Measurements from ENCODE around the gene STN1. TPM values are rescaled to one million over a fixed set of nuclear protein-coding genes. Genes with fewer than 3 reads are reported as not detected.

Gene STN1
- total RNA-seq, 1 donor from 2014 or later, result 17.3 TPM

DNA sequence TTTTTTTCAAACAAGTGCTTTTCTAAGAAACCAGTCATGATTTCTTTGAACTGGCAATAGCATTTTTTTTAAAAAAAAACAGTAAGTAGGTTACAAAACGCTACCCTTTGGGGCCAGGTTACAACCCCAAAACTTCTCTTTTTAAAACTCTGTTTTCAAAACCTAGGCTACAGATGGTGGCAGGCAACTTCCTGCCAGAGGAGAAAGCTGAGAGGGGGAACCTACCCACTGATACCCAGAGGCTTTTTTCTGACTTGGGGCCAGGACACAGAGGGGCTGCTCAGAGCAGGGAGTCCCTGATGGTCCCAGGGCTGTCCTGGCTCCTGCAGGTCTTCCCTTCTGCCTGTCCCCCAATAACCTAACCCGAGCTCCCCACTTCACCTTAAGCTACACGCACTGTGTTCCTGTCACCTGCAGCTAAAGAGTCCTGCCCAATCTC, 6.9 kb downstream of the STN1 start:
- no peak overlapping the region for H2AFZ ChIP-seq (ENCODE audit: low read depth, low read length)
- no peaks in the 10 kb centered on the region for H3K36me3 ChIP-seq (ENCODE audit: insufficient read depth, low read length)
- DNase-seq (ENCODE audit: low read depth) (no peak), FAIRE-seq (no peak)
- H3K79me2 ChIP-seq (ENCODE audit: insufficient read depth, low read length), result peaks cover 22% of the 10 kb centered on the region
- H4K20me1 ChIP-seq (ENCODE audit: insufficient read depth, low read length), result no peaks in the 10 kb centered on the region
- no peak for TF ChIP-seq EZH2 (IDR thresholded peaks at IDR 0.05; ENCODE audit: insufficient read depth, low read length)
- TF ChIP-seq, protein P1, sequence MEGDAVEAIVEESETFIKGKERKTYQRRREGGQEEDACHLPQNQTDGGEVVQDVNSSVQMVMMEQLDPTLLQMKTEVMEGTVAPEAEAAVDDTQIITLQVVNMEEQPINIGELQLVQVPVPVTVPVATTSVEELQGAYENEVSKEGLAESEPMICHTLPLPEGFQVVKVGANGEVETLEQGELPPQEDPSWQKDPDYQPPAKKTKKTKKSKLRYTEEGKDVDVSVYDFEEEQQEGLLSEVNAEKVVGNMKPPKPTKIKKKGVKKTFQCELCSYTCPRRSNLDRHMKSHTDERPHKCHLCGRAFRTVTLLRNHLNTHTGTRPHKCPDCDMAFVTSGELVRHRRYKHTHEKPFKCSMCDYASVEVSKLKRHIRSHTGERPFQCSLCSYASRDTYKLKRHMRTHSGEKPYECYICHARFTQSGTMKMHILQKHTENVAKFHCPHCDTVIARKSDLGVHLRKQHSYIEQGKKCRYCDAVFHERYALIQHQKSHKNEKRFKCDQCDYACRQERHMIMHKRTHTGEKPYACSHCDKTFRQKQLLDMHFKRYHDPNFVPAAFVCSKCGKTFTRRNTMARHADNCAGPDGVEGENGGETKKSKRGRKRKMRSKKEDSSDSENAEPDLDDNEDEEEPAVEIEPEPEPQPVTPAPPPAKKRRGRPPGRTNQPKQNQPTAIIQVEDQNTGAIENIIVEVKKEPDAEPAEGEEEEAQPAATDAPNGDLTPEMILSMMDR (IDR thresholded peaks at IDR 0.05; ENCODE audit: insufficient read depth, low read depth, low read length), result no peak
- H3K9ac ChIP-seq (ENCODE audit: low read length), result no peak overlapping the region
- no peak overlapping the region for H3K4me2 ChIP-seq (ENCODE audit: low read length)
- no peaks in the 10 kb centered on the region for H3K27me3 ChIP-seq (ENCODE audit: insufficient read depth, low read length)
- Mint-ChIP-seq H3K27me3 (ENCODE audit: low read depth, unreplicated experiment) (no peaks in the 10 kb centered on the region), H3K4me1 (ENCODE audit: low read depth, unreplicated experiment) (peaks cover 21% of the 10 kb centered on the region), H3K27ac (ENCODE audit: unreplicated experiment) (no peak overlapping the region), H3K36me3 (ENCODE audit: low read depth, unreplicated experiment) (no peaks in the 10 kb centered on the region), H3K4me3 (ENCODE audit: unreplicated experiment) (no peak overlapping the region), H3K9me3 (ENCODE audit: unreplicated experiment) (peaks cover 3% of the 10 kb centered on the region)
- peaks cover 16% of the 10 kb centered on the region for H3K4me1 ChIP-seq (ENCODE audit: insufficient read depth, low read length)
- no peaks in the 10 kb centered on the region for H3K9me3 ChIP-seq (ENCODE audit: insufficient read depth, low read depth, low read length)
- no peak overlapping the region for H3K4me3 ChIP-seq (ENCODE audit: insufficient read depth, low read depth, low read length)
- no peak overlapping the region for H3K27ac ChIP-seq (ENCODE audit: low read depth, low read length)

DNA sequence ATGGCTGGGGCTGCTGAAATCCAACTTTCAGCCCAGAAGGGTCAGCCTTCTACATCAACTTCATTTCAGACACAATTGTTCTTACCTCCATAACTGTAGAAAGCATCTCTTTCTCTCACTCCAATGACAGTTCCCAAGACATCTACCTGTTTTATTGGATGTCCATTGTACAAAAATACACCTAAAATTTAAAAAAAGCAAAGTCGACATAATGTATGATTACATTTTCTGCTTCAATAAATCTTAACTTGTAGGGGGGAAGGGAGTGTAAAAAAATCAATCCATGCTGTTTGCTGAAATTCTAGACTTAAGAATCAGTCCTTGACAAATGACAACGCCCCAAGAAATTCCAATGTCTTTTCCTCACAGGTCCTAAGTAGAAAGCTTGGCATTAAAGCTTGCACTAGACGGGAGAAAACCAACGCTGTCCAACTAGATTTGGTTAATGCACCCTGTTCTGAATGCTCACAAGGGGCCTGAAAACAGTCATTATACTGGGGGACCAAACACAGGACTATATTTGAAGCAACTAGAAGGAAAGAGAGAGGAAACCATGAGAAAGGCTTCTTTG, 7.5 kb downstream of the STN1 start:
- Histone ChIP-seq H3K36me3 (ENCODE audit: insufficient read depth, low read length) (no peaks in the 10 kb centered on the region), H3K4me1 (ENCODE audit: insufficient read depth, low read length) (peaks cover 13% of the 10 kb centered on the region), H2AFZ (ENCODE audit: low read depth, low read length) (no peak overlapping the region), H3K4me2 (ENCODE audit: low read length) (no peak overlapping the region), H3K9ac (ENCODE audit: low read length) (no peak overlapping the region), H3K4me3 (ENCODE audit: insufficient read depth, low read depth, low read length) (no peak overlapping the region), H3K27ac (ENCODE audit: low read depth, low read length) (no peak overlapping the region), H3K9me3 (ENCODE audit: insufficient read depth, low read depth, low read length) (no peaks in the 10 kb centered on the region), H3K79me2 (ENCODE audit: insufficient read depth, low read length) (peaks cover 17% of the 10 kb centered on the region), H4K20me1 (ENCODE audit: insufficient read depth, low read length) (no peaks in the 10 kb centered on the region), H3K27me3 (ENCODE audit: insufficient read depth, low read length) (no peaks in the 10 kb centered on the region)
- H3K27ac Mint-ChIP-seq (ENCODE audit: unreplicated experiment), result no peak overlapping the region
- H3K36me3 Mint-ChIP-seq (ENCODE audit: low read depth, unreplicated experiment), result no peaks in the 10 kb centered on the region
- FAIRE-seq (no peak), DNase-seq (ENCODE audit: low read depth) (peak; percentile 31)
- no peak overlapping the region for H3K4me3 Mint-ChIP-seq (ENCODE audit: unreplicated experiment)
- TF ChIP-seq, protein P1 (IDR thresholded peaks at IDR 0.05; ENCODE audit: insufficient read depth, low read depth, low read length), result no peak
- TF ChIP-seq EZH2 (IDR thresholded peaks at IDR 0.05; ENCODE audit: insufficient read depth, low read length), result no peak
- H3K27me3 Mint-ChIP-seq (ENCODE audit: low read depth, unreplicated experiment), result no peaks in the 10 kb centered on the region
- H3K4me1 Mint-ChIP-seq (ENCODE audit: low read depth, unreplicated experiment), result peaks cover 17% of the 10 kb centered on the region
- peaks cover 3% of the 10 kb centered on the region for H3K9me3 Mint-ChIP-seq (ENCODE audit: unreplicated experiment)

- Mint-ChIP-seq H3K36me3 (ENCODE audit: low read depth, unreplicated experiment) (peaks cover 2% of the 10 kb centered on the region), H3K27me3 (ENCODE audit: low read depth, unreplicated experiment) (no peaks in the 10 kb centered on the region), H3K27ac (ENCODE audit: unreplicated experiment) (no peak overlapping the region), H3K4me1 (ENCODE audit: low read depth, unreplicated experiment) (peaks cover 13% of the 10 kb centered on the region), H3K4me3 (ENCODE audit: unreplicated experiment) (no peak overlapping the region), H3K9me3 (ENCODE audit: unreplicated experiment) (no peaks in the 10 kb centered on the region)
- H3K79me2 ChIP-seq (ENCODE audit: insufficient read depth, low read length), result no peaks in the 10 kb centered on the region
- H3K27ac ChIP-seq (ENCODE audit: low read depth, low read length), result no peak overlapping the region
- H3K9ac ChIP-seq (ENCODE audit: low read length), result no peak overlapping the region
- H3K27me3 ChIP-seq (ENCODE audit: insufficient read depth, low read length), result no peaks in the 10 kb centered on the region
- H2AFZ ChIP-seq (ENCODE audit: low read depth, low read length), result no peak overlapping the region
- DNase-seq (ENCODE audit: low read depth), result no peak
- H4K20me1 ChIP-seq (ENCODE audit: insufficient read depth, low read length), result no peaks in the 10 kb centered on the region
- H3K4me1 ChIP-seq (ENCODE audit: insufficient read depth, low read length), result peaks cover 13% of the 10 kb centered on the region
- peaks cover 3% of the 10 kb centered on the region for H3K36me3 ChIP-seq (ENCODE audit: insufficient read depth, low read length)
- no peaks in the 10 kb centered on the region for H3K9me3 ChIP-seq (ENCODE audit: insufficient read depth, low read depth, low read length)
- no peak overlapping the region for H3K4me2 ChIP-seq (ENCODE audit: low read length)
- TF ChIP-seq, protein P1 (IDR thresholded peaks at IDR 0.05; ENCODE audit: insufficient read depth, low read depth, low read length), result no peak
- no peak for TF ChIP-seq EZH2 (IDR thresholded peaks at IDR 0.05; ENCODE audit: insufficient read depth, low read length)
- FAIRE-seq, result no peak
- no peak overlapping the region for H3K4me3 ChIP-seq (ENCODE audit: insufficient read depth, low read depth, low read length)
These were observed 12.5 kb downstream of the STN1 start for GRCh38 chr10:103905441-103905840.

All from astrocyte (in vitro differentiated cells and primary cell).